AG09319 (cell line): ENCODE measurements around the gene SLC23A3.

ENCODE experiments used
- DNase-seq: peaks from one replicate; pipeline ENCODE4 v3.0.0-alpha.2; 2010; ENCODE audit warnings: low read depth; ENCODE audit errors: extremely low read depth
- TF ChIP-seq, protein P1 (sequence below): IDR thresholded peaks from 2 replicates; pipeline ENCODE4 v1.5.1; 2011; ENCODE audit warnings: low read depth, mild to moderate bottlenecking, inconsistent platforms, low read length, moderate library complexity

The SLC23A3 gene

DNA sequence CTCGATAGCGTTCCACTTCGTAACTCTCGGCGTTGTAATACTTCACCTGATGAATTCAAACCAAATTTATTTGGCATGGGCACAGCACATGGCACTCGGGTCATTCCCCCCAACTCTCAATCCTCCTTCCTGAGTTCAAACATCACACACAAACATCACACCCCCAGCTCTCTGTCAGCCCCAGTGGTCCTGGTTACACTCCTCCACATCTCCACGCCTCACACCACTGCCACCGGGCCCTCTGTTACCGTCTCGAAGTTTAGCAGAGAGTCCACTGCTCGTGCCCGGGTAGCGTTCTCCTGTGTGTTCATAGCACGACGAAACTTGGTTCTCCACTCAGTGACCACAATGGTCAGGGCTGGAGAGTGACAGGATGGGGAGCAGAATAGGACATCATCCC, 44.3 kb upstream of the SLC23A3 start:
- no peak for DNase-seq
- TF ChIP-seq, protein P1, sequence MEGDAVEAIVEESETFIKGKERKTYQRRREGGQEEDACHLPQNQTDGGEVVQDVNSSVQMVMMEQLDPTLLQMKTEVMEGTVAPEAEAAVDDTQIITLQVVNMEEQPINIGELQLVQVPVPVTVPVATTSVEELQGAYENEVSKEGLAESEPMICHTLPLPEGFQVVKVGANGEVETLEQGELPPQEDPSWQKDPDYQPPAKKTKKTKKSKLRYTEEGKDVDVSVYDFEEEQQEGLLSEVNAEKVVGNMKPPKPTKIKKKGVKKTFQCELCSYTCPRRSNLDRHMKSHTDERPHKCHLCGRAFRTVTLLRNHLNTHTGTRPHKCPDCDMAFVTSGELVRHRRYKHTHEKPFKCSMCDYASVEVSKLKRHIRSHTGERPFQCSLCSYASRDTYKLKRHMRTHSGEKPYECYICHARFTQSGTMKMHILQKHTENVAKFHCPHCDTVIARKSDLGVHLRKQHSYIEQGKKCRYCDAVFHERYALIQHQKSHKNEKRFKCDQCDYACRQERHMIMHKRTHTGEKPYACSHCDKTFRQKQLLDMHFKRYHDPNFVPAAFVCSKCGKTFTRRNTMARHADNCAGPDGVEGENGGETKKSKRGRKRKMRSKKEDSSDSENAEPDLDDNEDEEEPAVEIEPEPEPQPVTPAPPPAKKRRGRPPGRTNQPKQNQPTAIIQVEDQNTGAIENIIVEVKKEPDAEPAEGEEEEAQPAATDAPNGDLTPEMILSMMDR = no peak

DNA sequence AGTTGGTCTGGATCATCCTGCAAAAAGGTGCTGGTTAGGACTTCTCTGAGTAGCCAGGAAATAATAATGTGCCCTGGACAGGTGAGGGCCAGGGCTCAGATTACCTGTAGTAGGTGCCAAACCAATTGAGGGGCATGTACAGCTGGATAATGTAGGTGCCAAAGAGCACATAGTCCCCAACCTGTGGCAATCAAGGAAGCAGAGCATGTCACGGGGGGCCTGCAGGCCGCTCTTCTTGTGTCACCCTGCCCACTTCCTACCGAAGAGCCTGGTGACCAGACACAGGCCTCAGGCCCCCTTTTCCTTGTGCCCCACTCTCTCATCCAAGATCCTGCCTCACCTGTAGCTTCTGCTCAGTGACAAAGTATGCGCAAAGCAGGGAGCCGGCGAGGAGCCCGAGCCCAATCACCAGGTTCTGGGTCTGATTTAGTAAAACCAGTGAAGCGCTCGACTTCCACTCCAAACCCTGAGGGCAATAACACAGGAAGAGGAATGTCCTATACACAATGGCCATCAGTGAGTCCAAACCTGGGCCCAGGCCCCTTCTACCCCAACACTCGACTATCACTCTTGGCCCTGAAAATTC, 43.8 kb upstream of the SLC23A3 start:
- no peak for DNase-seq
- TF ChIP-seq, protein P1 = no peak

DNA sequence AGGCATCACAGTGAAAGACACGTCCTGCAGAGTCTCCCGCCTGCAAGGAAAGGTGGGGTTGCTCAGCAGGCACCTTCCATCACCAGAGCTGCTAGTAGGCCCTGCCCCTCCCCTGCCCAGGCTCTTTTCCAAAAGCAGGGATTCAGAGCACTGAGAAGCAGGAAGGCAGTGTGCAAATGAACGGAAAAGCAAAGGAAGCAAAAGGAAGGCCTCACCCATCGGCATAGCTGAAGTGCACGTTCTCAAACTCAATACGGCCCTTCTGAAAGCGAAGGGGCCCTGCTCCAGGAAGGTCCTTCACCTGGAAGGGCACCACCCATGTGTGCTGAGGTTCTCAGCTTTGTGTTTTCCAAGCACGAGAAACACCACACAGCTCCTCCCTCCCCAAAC, 43.2 kb upstream of the SLC23A3 start:
- TF ChIP-seq, protein P1 = no peak
- DNase-seq = no peak

- TF ChIP-seq, protein P1 = no peak
- DNase-seq = no peak
These were observed 41.1 kb upstream of the SLC23A3 start for GRCh38 chr2:219210886-219211362.

- TF ChIP-seq, protein P1 = no peak
- DNase-seq = no peak
These were observed 40.5 kb upstream of the SLC23A3 start for GRCh38 chr2:219210196-219210885.

DNA sequence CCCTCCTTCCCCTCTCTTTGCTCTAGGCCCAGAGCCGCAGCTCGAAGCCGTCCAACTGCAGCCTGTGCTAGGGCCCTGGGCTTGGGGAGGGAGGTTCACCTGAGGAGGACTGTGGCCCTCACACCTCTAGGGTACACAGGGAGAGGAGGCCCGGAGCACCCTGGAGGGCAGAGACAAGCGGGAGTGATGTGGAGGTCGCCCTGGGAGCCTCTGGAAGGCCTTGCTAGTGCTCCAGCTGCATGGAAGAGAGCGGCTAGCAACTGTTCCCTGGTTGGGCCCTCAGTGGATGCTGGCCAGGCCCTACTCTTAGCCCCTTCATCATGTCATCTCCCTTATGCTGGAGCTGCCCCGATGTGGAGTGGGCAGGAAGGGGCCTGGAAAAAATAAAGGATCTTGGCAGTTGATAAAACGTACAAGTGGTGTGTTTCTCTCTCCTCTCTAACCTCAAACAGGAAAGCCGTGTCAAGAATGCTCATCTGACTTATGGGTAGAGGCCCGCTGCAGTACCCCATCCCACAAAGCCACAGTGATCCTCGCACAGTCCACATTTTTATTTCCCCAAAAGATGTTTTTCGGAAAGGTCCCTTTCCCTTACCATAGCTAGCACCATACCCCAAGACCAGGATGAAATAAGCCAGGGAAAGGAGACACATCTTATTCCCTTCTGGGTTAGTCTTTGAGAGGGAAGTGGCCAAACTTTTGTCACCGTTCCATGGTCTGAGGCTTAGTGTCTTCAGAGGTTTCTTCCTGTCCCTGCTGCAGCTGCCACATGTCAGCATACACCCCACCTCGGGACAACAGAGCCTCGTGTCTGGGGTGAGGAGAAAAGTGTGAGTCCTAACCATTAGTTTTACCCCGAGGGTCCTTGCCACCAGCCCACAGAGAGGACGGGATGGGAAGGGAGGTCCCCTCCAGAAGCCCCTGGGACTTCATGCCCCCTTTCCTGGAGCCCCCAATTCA, 39.7 kb upstream of the SLC23A3 start:
- DNase-seq = no peak

More for the DNA sequence above, 39.7 kb upstream of the SLC23A3 start:
- TF ChIP-seq, protein P1 = no peak
